ENCODE results near the gene COPG2. TPM values are rescaled to one million over a fixed set of nuclear protein-coding genes. Genes with fewer than 3 reads are reported as not detected.
"Not testable (repeated sequence)": the region's sequence is repeated elsewhere in the genome, so short reads cannot be mapped to it uniquely, and the experiment has no call there.

Gene COPG2
- total RNA-seq, 1 donor from 2014 or later, result 19.7 TPM

GRCh38 chr7:130575110-130575509 lies 93.4 kb downstream of the COPG2 start:
- DNase-seq (ENCODE audit: low spot score); intact Hi-C loops (cut with DNase I): not testable (repeated sequence)

- intact Hi-C loops (cut with DNase I); DNase-seq (ENCODE audit: low spot score): not testable (repeated sequence)
Measured at GRCh38 chr7:130570144-130570543, 98.4 kb downstream of the COPG2 start.

GRCh38 chr7:130566898-130567280 lies 101.7 kb downstream of the COPG2 start:
- intact Hi-C loops (cut with DNase I), result no loop called here
- DNase-seq (ENCODE audit: low spot score), result no peak

- intact Hi-C loops (cut with DNase I), result no loop called here
- peak; percentile 88 for DNase-seq (ENCODE audit: low spot score)
Measured at GRCh38 chr7:130566168-130566897, 102.2 kb downstream of the COPG2 start.

GRCh38 chr7:130560972-130561371 lies 107.6 kb downstream of the COPG2 start:
- intact Hi-C loops (cut with DNase I), result no loop called here
- no peak for DNase-seq (ENCODE audit: low spot score)

GRCh38 chr7:130559184-130559583 lies 109.4 kb downstream of the COPG2 start:
- intact Hi-C loops (cut with DNase I), result loop anchor here (1.0 kb wide), 1 partner anchor 14 kb away; no protein-coding TSS in a partner anchor

GRCh38 chr7:130554481-130554880 lies 114.1 kb downstream of the COPG2 start:
- no peak for DNase-seq (ENCODE audit: low spot score)
- intact Hi-C loops (cut with DNase I), result no loop called here

More at GRCh38 chr7:130559184-130559583, 109.4 kb downstream of the COPG2 start:
- no peak for DNase-seq (ENCODE audit: low spot score)

GRCh38 chr7:130553398-130554029 lies 115.0 kb downstream of the COPG2 start:
- no peak for DNase-seq (ENCODE audit: low spot score)
- intact Hi-C loops (cut with DNase I), result no loop called here

GRCh38 chr7:130544356-130544755 lies 124.2 kb downstream of the COPG2 start:
- intact Hi-C loops (cut with DNase I), result no loop called here
- no peak for DNase-seq (ENCODE audit: low spot score)

GRCh38 chr7:130543487-130544010 lies 125.0 kb downstream of the COPG2 start:
- intact Hi-C loops (cut with DNase I), result no loop called here
- DNase-seq (ENCODE audit: low spot score), result no peak

- DNase-seq (ENCODE audit: low spot score); intact Hi-C loops (cut with DNase I): not testable (repeated sequence)
Measured at GRCh38 chr7:130542297-130542696, 126.3 kb downstream of the COPG2 start.

GRCh38 chr7:130541287-130541686 lies 127.3 kb downstream of the COPG2 start:
- not testable (repeated sequence) for DNase-seq (ENCODE audit: low spot score)

GRCh38 chr7:130537894-130538293 lies 130.7 kb downstream of the COPG2 start:
- intact Hi-C loops (cut with DNase I); DNase-seq (ENCODE audit: low spot score): not testable (repeated sequence)

More at GRCh38 chr7:130541287-130541686, 127.3 kb downstream of the COPG2 start:
- intact Hi-C loops (cut with DNase I), result not testable (repeated sequence)

- DNase-seq (ENCODE audit: low spot score), result no peak
- intact Hi-C loops (cut with DNase I), result no loop called here
Measured at GRCh38 chr7:130529417-130529816, 139.1 kb downstream of the COPG2 start.

GRCh38 chr7:130527752-130528355 lies 140.7 kb downstream of the COPG2 start:
- intact Hi-C loops (cut with DNase I); DNase-seq (ENCODE audit: low spot score): not testable (repeated sequence)

- intact Hi-C loops (cut with DNase I), result no loop called here
- DNase-seq (ENCODE audit: low spot score), result no peak
Measured at GRCh38 chr7:130524628-130525027, 143.9 kb downstream of the COPG2 start.

GRCh38 chr7:130523519-130524125 lies 144.9 kb downstream of the COPG2 start:
- intact Hi-C loops (cut with DNase I), result not testable (repeated sequence)

GRCh38 chr7:130521258-130521951 lies 147.1 kb downstream of the COPG2 start:
- intact Hi-C loops (cut with DNase I), result no loop called here
- no peak for DNase-seq (ENCODE audit: low spot score)

More at GRCh38 chr7:130523519-130524125, 144.9 kb downstream of the COPG2 start:
- not testable (repeated sequence) for DNase-seq (ENCODE audit: low spot score)

- intact Hi-C loops (cut with DNase I), result no loop called here
Measured at GRCh38 chr7:130515315-130516040, 153.1 kb downstream of the COPG2 start.

More at GRCh38 chr7:130515315-130516040, 153.1 kb downstream of the COPG2 start:
- DNase-seq (ENCODE audit: low spot score), result no peak
